Skeletal muscle satellite cell (primary cell): ENCODE measurements around the gene SPINT2.
A peak's percentile ranks its signal among the peaks of the same experiment; 100 is the strongest.

Experiments used
- H3K27me3 ChIP-seq: 2 replicates; pipeline ENCODE4 v1.7.0; 2013; ENCODE audit warnings: low read length; ENCODE audit not compliant: control insufficient read depth, insufficient read depth
- H3K36me3 ChIP-seq: 2 replicates; pipeline ENCODE4 v1.7.0; 2013; ENCODE audit warnings: mild to moderate bottlenecking, control low read depth, low read length; ENCODE audit not compliant: insufficient read depth
- H3K4me1 ChIP-seq: 2 replicates; pipeline ENCODE4 v1.7.0; 2013; ENCODE audit warnings: low read length; ENCODE audit not compliant: control insufficient read depth, insufficient read depth
- H3K4me2 ChIP-seq: 2 replicates; pipeline ENCODE4 v1.7.0; 2013; ENCODE audit warnings: mild to moderate bottlenecking, low read length
- H3K4me3 ChIP-seq: 2 replicates; pipeline ENCODE4 v1.7.0; 2013; ENCODE audit warnings: low read length
- H3K9ac ChIP-seq: 2 replicates; pipeline ENCODE4 v1.7.0; 2013; ENCODE audit warnings: mild to moderate bottlenecking, low read depth, low read length, moderate library complexity
- H3K9me3 ChIP-seq: replicated peaks from 2 replicates; pipeline ENCODE4 v1.7.0; 2013; ENCODE audit warnings: mild to moderate bottlenecking, control low read depth, low read length

SPINT2 gene

GRCh38 chr19:38306236-38306635, 41.9 kb downstream of the SPINT2 start:
- peaks cover 13% of the 10 kb centered on the region for H3K4me1 ChIP-seq
- H3K36me3 ChIP-seq: peaks cover 35% of the 10 kb centered on the region
- no peaks in the 10 kb centered on the region for H3K27me3 ChIP-seq
- no peaks in the 10 kb centered on the region for H3K9me3 ChIP-seq
- no peak overlapping the region for H3K9ac ChIP-seq
- no peak overlapping the region for H3K4me2 ChIP-seq
- no peak overlapping the region for H3K4me3 ChIP-seq

GRCh38 chr19:38307076-38307475, 42.7 kb downstream of the SPINT2 start:
- H3K4me3 ChIP-seq: no peak overlapping the region
- H3K4me2 ChIP-seq: no peak overlapping the region
- H3K27me3 ChIP-seq: no peaks in the 10 kb centered on the region
- H3K4me1 ChIP-seq: peaks cover 10% of the 10 kb centered on the region
- peaks cover 35% of the 10 kb centered on the region for H3K36me3 ChIP-seq
- H3K9me3 ChIP-seq: no peaks in the 10 kb centered on the region
- no peak overlapping the region for H3K9ac ChIP-seq

- Histone ChIP-seq H3K9me3 (no peaks in the 10 kb centered on the region), H3K36me3 (peaks cover 35% of the 10 kb centered on the region), H3K4me3 (no peak overlapping the region), H3K27me3 (no peaks in the 10 kb centered on the region), H3K4me1 (peaks cover 10% of the 10 kb centered on the region), H3K9ac (no peak overlapping the region), H3K4me2 (no peak overlapping the region)
Observed at GRCh38 chr19:38307597-38307996, 43.2 kb downstream of the SPINT2 start.

- no peak overlapping the region for H3K4me3 ChIP-seq
- peaks cover 35% of the 10 kb centered on the region for H3K36me3 ChIP-seq
- H3K9me3 ChIP-seq: no peaks in the 10 kb centered on the region
- H3K4me2 ChIP-seq: no peak overlapping the region
- peaks cover 10% of the 10 kb centered on the region for H3K4me1 ChIP-seq
- H3K9ac ChIP-seq: no peak overlapping the region
- no peaks in the 10 kb centered on the region for H3K27me3 ChIP-seq
Observed at GRCh38 chr19:38308006-38308766, 43.8 kb downstream of the SPINT2 start.

- H3K4me2 ChIP-seq: no peak overlapping the region
- no peaks in the 10 kb centered on the region for H3K9me3 ChIP-seq
- H3K9ac ChIP-seq: no peak overlapping the region
- peaks cover 4% of the 10 kb centered on the region for H3K4me1 ChIP-seq
- H3K36me3 ChIP-seq: peaks cover 29% of the 10 kb centered on the region
- H3K4me3 ChIP-seq: no peak overlapping the region
- no peaks in the 10 kb centered on the region for H3K27me3 ChIP-seq
Observed at GRCh38 chr19:38308926-38309614, 44.7 kb downstream of the SPINT2 start.

- H3K4me2 ChIP-seq: no peak overlapping the region
- H3K9me3 ChIP-seq: no peaks in the 10 kb centered on the region
- H3K27me3 ChIP-seq: no peaks in the 10 kb centered on the region
- H3K36me3 ChIP-seq: peaks cover 24% of the 10 kb centered on the region
- H3K9ac ChIP-seq: no peak overlapping the region
- peaks cover 2% of the 10 kb centered on the region for H3K4me1 ChIP-seq
- H3K4me3 ChIP-seq: no peak overlapping the region
Observed at GRCh38 chr19:38309615-38310278, 45.4 kb downstream of the SPINT2 start.

- Histone ChIP-seq H3K36me3 (peaks cover 22% of the 10 kb centered on the region), H3K27me3 (no peaks in the 10 kb centered on the region), H3K4me2 (no peak overlapping the region), H3K4me1 (peaks cover 2% of the 10 kb centered on the region), H3K9me3 (no peaks in the 10 kb centered on the region), H3K4me3 (no peak overlapping the region), H3K9ac (no peak overlapping the region)
Observed at GRCh38 chr19:38310279-38310670, 45.9 kb downstream of the SPINT2 start.

- H3K4me3 ChIP-seq: no peak overlapping the region
- H3K4me2 ChIP-seq: no peak overlapping the region
- no peak overlapping the region for H3K9ac ChIP-seq
- H3K4me1 ChIP-seq: peaks cover 2% of the 10 kb centered on the region
- no peaks in the 10 kb centered on the region for H3K27me3 ChIP-seq
- H3K9me3 ChIP-seq: no peaks in the 10 kb centered on the region
- H3K36me3 ChIP-seq: peaks cover 19% of the 10 kb centered on the region
Observed at GRCh38 chr19:38310986-38311385, 46.6 kb downstream of the SPINT2 start.

GRCh38 chr19:38315657-38316476, 51.5 kb downstream of the SPINT2 start, which contains the start of gene YIF1B:
TSS of gene YIF1B (minus strand) at chr19:38315947. CDS start at chr19:38315917, 30 bp downstream.
- peak within 1 kb of the TSS; percentile 75 for H3K4me3 ChIP-seq
- no peaks in the 10 kb centered on the region for H3K36me3 ChIP-seq
- H3K27me3 ChIP-seq: no peaks in the 10 kb centered on the region
- H3K9ac ChIP-seq: peak within 1 kb of the TSS; percentile 83
- H3K9me3 ChIP-seq: no peaks in the 10 kb centered on the region
- H3K4me2 ChIP-seq: peak within 1 kb of the TSS; percentile 99
- H3K4me1 ChIP-seq: peaks cover 21% of the 10 kb centered on the region

- H3K9me3 ChIP-seq: no peaks in the 10 kb centered on the region
- peak overlapping the region; percentile 78 for H3K4me2 ChIP-seq
- peak overlapping the region; percentile 63 for H3K4me3 ChIP-seq
- no peaks in the 10 kb centered on the region for H3K27me3 ChIP-seq
- H3K9ac ChIP-seq: peak overlapping the region; percentile 80
- no peaks in the 10 kb centered on the region for H3K36me3 ChIP-seq
- peaks cover 28% of the 10 kb centered on the region for H3K4me1 ChIP-seq
Observed at GRCh38 chr19:38316477-38317067, 52.2 kb downstream of the SPINT2 start.
